NCI-H2107 treated with DMSO at 0.1 percent for 48 hours (cell line): ENCODE data around the gene SCO2.

Experiments
- DNase-seq: peaks from one replicate; lab custom pipeline; 2025; ENCODE audit not compliant: unreplicated experiment; lab: John Stamatoyannopoulos, UW

The SCO2 gene

DNA sequence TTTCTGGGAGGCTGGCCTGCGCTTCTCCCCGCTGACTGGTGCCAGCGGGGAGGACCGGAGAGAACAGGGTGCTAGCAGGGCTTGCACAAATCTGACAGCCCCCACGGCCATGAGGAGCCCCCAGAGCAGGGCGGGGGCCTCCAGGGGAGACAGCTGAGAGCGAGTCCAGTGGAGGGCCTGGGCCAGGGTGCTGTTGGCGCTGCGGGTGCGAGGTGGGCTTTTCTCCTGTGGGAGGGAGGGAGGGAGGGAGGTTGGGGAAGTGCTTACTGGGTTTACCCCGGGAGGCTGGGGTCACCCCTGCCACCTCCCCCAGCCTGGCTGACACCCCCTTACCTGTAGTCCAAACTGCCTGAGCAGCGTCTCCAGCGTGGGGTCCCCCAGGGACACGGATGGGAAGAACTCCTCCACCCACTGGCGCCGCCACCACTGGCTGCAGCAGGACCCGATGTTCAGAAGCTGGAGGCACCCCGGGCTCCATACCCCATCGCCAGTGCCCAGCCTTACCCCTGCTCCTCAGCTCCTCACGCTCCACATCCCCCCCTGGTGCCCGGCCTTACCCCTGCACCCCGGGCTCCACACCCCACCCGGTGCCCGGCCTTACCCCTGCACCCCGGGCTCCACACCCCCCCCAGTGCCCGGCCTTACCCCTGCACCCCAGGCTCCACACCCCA lies 21.8 kb downstream of the SCO2 start:
- no peak for DNase-seq

DNA sequence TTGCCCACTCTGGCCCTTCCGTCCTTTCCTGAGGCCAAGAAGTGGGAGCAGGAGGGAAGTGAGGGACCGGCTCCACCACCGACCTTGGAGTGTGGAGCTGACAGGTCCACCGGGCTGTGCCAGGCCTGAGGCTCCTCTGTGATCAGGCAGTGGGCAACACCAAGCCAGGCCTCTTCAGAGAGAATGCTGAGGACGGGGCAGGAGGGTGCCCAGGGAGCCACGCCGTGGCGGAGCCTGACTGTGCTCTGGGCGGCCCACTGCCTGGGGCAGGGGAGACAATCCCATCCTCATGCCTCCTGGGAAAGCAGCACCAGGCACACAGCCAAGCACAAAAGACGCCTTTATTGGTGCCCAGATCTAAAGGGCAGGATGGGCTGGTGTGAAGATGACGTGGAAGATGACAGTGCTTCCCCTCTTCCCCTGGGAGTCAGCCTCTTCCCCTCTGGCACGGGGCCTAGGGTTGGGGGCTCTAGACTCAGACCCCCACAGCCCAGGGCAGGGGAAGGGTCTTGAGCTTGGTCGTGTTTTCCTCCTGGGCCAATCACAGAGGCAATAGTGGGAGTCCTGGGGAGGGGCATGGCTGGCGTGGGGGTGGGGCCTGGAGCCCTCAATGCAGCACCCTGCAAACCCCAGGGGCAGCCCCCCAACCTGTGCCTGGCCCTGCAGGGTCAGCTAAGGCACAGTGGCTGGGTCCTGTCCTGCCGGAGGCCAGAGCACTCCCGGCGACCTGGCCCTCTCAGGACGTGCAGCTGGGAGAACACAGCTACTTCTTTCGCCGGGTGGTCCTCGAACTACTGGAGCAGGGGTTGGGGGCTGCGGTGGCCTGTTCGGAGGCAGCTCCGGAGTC lies 22.5 kb downstream of the SCO2 start:
- no peak for DNase-seq

DNA sequence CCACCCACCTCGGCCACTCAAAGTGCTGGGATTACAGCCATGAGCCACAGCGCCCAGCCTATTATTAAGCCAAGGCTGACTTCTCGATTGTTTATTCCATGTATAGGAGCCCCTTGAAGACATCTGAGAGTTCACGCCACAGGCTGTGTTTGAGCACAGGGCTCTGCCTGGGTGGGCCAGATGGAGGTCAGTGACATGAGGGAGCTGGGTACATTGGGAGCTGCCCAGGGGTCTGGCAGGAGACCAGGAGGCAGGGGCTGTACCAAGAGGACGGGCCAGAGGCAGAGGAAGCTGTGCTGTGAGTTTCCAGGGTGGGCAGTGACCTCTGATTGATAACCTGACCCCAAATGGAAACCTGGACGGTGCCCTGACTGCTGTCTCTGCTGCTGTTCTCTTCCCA lies 23.3 kb downstream of the SCO2 start:
- DNase-seq = no peak

DNA sequence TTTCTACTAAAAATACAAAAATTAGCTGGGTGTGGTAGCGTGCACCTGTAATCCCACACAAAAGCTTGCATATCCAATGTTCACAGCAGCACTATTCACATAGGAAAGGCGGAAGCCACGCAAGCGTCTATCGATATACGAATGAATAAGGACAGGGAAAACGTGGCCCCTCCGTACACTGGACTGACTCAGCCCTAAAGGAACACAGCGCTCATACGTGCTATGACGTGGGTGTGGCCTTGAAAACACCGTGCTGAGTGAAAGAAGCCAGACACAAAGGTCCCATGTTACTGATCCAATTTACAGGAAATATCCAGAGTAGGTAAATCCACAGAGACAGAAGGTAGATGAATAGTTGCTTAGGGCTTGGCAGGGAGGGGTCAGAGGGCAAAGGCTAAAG lies 24.9 kb downstream of the SCO2 start:
- DNase-seq = no peak

DNA sequence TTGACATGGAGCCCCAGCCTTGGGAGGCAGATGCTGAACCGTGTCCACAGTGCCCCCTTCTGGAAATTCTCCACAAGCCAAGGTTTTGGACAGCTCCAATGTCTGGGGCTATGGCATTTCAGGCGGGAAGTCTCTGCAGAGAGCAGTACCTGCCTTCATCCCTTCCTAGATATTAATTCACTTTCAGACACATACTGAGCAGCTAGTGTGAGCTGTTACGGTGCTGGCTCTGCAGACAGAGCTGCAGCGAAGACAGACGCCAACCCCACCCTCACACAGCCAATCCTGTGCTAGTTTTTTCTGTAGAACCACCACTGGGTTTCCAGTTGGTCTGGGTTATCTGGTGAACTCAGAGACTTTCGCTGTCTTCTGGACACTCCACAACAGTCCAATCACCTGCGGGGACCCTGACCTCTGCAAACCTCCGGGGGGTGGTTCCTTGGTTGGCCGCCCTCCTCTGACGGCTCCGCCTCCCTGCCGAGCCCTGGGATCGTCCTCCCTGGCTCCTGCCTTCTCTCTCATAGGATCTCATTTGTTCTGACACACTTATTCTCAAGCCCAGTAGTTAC lies 27.0 kb downstream of the SCO2 start:
- DNase-seq = no peak

DNA sequence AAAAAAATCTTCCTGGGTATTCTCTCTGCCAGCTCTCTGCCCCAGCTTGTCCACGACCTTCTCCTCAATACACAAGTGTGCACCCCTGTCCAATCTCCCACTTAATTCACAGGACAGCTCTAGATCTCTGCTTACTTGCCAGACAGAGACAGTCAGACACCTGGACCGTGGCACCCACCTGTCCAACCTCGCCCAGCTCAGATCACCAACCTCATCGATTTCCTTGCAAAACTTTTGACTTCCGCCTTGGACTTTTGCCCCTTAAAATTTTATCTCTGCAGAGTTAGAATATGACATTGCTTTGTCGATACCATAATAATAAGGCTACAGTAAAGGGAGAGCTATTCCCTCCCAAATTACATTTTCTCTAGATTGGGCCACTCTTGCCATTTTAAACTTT lies 28.3 kb downstream of the SCO2 start:
- no peak for DNase-seq

DNA sequence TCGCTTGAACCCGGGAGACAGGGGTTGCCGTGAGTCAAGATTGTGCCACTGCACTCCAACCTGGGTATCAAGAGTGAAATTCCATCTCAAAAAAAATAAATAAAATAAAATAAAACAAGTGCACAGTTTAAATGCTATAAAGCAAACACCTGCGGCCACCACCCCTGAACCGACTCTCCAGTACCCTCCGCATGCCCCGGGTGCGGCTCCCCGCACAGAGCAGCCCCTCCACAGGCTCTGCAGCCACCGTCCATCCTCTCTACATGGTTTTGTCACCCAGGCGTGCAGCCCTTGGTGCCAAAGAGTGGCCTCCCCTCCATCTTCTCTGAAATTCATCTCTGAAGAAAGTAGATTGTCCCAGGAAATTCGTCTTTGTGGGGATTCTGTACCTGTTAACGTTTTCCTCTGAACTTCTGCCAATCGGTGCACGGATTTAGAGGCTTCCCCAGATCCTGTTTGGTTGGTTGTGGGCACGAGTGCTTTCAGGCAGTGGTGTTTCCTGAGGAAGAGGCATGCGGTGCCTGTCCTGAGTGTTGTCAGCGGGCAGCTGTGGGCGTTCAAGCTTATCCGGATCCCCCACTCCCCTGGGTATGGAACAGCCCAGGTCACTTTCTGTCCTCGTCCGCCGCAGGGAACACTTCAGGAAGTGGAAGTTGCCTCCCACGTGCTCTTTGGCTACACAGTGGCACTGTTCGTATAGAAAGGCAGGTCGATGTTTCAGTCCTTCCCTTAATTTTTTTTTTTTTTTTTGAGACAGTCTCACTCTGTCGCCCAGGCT lies 34.7 kb downstream of the SCO2 start:
- no peak for DNase-seq

DNA sequence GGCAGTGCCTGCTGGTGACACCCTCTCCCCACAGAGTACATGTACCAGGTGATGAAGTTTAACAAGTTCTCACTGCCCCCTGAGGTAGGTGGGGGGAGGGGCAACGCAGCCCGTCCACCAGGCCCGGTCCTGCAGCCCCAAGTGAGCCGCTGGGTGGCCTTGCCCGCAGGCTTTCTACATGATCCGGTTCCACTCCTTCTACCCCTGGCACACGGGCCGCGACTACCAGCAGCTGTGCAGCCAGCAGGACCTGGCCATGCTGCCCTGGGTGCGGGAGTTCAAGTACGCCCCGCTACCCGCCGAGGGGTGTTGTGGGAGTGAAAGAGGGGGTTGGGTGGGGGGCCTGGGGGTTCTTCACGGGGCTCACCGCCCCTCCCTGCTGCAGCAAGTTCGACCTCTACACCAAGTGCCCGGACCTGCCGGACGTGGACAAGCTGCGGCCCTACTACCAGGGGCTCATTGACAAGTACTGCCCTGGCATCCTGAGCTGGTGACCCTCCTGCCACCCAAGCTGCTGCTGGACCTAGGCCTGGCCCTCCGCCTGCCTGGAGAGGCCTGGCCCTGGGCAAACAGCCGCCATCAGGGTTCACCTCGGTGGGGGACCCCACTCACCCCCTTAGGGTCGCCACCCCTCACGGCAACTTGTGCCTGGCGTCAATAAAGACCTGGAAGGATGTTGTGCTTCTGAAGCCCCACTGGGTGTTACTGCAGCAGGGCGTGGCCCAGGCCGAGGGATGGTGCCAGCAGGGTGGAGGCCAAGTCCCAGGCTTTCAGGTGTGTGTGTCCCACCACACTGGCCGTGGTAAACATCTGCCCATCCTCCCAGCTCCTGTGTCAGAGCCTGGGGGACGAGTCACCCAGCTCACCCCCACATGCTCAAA lies 35.8 kb downstream of the SCO2 start:
- DNase-seq = no peak

DNA sequence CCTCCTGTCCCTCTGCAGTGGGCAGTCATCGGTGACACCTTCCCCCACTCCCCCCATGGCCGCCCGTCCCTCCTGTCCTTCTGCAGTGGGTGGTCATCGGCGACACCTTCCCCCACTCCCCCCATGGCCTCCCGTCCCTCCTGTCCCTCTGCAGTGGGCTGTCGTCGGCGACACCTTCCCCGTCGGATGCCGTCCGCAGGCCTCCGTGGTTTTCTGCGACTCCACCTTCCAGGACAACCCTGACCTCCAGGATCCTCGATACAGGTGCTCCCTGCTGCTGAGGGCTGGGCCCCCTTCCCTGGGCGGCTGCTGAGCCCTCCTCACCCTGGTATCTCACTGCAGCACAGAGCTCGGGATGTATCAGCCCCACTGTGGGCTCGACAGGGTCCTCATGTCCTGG lies 36.5 kb downstream of the SCO2 start:
- DNase-seq = no peak

DNA sequence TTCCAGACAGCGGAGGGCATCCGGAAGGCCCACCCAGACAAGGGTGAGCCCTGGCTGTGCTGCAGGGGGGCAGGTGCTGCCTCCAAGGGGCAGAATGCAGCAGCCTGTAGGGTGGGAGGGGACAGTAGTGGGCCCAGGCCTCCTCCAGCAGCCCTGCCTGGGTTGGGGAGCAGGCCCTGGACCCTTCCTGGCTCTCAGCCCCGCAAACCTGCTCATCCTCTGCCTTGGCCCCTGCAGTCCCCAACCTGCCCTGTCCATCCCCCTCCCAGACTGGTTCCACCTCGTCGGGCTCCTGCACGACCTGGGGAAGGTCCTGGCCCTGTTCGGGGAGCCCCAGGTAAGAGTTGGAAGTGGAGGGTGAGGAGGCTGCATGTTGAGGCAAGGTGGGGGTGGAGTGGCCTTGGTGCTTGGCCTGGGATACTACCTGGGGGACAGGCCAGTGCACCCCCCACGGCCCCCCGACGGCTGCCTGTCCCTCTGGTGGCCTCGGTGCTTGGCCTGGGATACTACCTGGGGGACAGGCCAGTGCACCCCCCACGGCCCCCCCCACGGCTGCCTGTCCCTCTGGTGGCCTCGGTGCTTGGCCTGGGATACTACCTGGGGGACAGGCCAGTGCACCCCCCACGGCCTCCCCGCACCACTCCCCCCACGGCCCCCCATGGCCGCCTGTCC lies 37.3 kb downstream of the SCO2 start:
- DNase-seq = no peak

DNA sequence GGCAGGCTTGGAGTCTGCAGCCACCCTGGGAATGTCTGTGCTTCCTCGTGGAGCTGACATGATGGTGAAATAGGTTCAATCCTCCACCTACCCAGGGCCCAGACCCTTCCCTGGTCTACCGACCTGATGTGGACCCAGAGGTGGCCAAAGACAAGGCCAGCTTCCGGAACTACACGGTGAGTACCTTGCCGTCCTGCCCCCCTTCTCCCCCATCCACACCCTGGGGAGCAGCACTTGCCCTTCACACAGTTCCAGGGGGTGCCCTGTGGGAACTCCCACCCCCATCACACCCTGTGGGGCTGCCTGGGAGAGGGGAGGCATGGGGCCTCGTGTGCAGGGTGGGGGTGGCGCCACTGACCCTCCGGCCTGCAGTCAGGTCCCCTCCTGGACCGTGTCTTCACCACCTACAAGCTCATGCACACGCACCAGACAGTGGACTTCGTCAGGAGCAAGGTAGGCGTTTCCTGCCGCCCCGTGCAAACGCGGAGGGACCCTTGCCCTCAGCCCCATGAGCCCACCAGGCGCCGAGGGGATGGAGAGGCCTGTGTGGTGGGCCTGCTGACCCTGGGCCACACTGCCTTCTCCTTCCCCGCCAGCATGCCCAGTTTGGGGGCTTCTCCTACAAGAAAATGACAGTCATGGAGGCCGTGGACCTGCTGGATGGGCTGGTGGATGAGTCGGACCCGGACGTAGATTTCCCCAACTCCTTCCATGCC lies 38.0 kb downstream of the SCO2 start:
- no peak for DNase-seq

DNA sequence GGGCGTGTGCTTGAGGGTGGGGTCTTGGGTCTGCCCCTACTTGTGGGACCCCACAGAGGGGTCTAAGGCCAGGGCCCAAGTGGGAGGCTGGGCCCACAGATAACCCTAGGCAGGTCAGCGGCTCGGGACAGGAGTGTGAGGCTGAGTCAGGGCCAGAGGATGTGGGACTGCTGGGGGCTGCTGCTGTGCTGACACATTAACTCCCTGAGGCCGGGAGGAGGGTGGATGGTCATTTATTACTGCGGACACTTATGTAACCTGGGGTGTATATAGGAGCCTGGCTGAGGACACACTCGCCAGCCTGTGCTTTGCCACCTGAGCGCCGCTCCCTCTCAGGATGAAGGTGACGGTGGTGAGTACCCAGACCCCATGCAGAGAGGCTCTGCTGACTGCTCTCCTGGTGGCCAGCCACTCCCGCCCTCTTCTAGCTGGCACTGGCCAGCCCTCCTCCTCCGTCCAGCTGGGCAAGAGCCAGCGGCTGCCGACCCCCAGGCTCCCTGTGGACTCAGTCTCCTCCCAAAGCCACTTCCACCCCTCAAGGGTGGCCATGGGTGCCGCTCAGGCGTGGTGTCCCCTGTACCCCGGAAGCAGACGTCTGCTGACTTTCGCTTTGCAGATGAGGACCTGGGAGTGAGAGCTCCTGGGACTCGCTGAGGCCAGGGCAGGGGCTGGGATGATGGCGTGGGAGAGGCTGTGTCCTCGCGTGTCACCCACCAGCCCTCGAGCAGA lies 38.7 kb downstream of the SCO2 start, which contains the start of gene MIOX:
Gene MIOX (plus strand): TSS at position 299 of the 729 bp plus-strand sequence. CDS start 39 bp downstream, at position 338.
- DNase-seq = no peak

DNA sequence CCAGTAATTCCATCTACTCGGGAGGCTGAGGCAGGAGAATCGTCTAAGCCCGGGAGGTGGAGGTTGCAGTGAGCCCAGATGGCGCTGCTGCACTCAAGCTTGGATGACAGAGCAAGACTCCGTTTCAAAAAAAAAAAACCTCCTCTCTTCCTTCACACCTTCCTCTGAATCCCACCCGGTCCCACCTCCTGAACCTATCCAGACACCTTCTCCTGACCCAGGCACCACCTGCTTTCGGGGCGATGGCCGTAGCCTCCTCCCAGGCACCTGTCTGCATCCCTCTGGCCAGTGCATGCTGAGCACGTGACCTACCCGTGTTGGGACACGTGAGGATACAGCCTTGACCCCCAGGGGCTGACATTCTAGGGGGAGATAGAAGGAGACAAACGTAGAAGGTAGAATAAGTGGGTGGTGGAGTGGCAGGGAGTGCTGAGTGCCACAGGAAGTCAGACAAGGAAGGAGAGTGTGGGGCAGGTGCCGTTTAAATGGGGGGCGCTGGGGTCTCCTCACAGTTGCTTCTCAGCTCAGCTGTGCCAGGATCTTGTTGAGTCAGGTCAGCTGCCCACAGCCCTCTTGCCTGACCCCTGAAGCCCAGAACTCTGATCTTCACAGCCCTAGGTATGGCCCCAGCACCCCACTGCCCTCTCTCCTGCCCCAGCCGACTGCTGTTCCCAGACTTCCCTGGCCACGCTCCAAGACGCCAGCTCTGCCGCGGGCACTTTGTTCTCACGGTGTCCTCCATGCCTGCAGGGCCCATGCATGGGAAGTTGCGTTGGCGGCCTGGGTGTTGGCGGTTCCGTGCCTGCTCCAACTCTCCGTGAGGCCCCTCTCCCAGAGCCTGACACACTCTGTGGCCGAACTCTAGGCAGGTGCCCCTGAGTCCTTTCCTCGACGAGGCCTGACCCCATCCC lies 39.9 kb downstream of the SCO2 start:
- no peak for DNase-seq

DNA sequence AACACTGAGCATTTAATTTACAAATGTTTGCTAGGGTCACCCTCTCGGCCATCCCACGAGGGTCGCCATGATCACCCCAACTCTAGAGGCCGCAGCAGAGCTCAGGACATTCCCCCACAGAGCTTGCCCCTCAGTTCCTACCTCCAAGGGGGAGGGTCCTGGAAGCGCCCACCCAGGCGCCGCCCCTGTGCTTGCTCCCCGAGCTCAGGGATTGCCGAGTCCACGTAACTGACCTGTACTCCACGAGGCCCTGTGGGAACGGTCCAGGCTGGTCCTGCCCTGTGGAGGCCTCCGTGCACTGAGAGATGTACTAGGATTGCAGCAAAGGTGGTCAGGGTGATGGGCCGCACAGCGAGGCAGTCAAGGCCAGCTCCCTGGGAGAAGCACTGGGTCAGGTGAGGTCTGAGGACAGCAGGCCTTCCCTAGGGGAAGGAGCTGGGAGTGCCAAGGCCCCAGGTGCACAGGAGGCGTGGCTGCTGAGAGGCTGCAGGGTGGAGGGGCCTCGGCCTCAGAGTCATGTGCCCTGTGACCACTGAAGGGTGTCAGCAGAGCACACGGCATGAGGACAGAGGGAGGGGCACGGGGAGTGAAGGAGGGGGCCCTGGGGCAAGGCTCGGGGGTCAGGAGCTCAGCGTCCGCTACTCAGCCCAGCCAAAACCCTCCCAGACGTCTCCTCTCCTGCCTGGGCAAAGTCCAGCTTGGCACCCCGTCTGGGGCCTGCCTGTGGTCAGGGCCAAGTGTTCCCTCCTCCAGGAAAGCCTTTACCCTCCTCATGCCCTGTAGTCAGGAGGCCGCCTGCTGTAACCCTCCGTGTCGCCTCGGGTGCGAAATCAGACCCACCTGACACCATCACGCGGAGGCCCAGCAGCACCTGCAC lies 41.2 kb downstream of the SCO2 start:
- DNase-seq = no peak

DNA sequence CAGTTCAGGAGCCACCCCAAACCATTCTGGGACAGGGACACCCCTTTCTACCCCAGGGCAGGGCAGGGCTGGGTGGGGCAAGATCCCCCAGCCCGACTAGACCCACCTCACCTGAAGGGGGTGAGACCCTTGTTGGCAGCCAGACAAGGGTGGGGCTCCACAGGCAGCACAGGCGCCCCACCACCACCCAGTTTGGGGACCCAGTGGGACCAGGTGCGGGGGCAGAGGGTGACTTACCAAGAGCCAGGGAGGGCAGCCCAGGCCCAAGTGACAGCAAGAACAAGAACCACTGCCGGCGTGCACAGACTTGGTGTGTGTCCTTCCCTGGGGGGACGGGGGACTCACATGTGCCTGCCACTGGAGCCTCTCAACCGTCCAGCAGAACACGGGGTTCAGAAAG lies 41.8 kb downstream of the SCO2 start:
- no peak for DNase-seq

DNA sequence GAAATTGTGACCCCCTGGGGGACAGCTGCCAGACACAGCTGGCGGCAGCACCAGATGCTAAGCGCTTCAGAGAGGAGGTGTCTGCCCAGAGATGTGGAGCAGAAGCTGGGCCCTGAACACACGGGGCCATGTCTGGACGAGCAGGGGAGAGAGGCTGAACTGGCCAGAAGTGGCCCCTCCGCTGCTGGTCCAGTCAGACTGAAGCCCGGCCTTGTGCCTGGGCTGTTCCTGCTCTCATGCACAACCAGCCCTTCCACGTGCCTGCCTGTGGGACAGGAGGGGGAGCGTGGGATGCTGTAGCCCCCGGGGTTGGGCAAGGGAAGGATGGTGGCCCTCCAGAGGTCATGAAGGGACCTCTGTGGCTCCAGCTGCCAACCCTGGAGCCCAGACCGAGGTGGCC lies 42.3 kb downstream of the SCO2 start:
- DNase-seq = no peak
